Hepatocyte (in vitro differentiated cells): ENCODE measurements around the gene CCDC93.

ENCODE experiments used
- CTCF ChIP-seq: fragments of 200-600 bp; sonication (generic); IDR thresholded peaks from 2 replicates; pipeline ENCODE4 v1.5.1; 2016; ENCODE audit warnings: antibody characterized with exemption, mild to moderate bottlenecking; ENCODE audit not compliant: poor library complexity
- EZH2 ChIP-seq: fragments of 200-600 bp; sonication (generic); IDR thresholded peaks from 2 replicates; pipeline ENCODE4 v1.6.1; 2016; ENCODE audit warnings: antibody characterized with exemption, mild to moderate bottlenecking, borderline replicate concordance
- EZH2phosphoT487 ChIP-seq: fragments of 200-600 bp; sonication (generic); IDR thresholded peaks from one replicate; pipeline ENCODE4 v1.6.1; 2018; ENCODE audit warnings: antibody characterized with exemption, mild to moderate bottlenecking, low read depth, moderate library complexity; ENCODE audit not compliant: unreplicated experiment, severe bottlenecking

DNA sequence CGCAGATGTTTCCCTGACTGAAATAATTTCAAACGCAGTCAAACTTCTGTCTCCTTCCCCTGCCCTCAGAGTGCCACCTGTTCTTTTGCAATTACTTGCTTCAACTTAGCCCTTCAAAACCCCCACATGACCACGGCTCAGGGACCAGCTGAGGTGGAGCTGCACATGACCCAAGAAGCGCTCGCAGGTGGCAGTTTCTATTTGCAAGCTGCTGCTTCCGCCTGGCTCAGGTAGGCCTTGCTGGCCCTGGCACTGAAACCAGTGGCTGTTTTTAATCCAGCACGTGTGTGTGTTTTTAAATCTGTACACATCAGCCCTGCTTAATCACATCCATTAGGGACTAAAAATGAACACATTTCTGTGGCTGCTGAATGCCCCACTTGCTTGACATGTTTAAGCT, 95.3 kb downstream of the CCDC93 start:
- TF ChIP-seq CTCF (no peak), EZH2 (no peak), EZH2phosphoT487 (no peak)
